ENCODE measurements around the gene PLEK. TPM values are rescaled to one million over a fixed set of nuclear protein-coding genes. Genes with fewer than 3 reads are reported as not detected.

PLEK gene
- total RNA-seq, 2 donors from 2014 or later = not detected

- peaks cover 5% of the 10 kb centered on the region for H3K27me3 Mint-ChIP-seq (ENCODE audit: insufficient read depth)
- Histone ChIP-seq H3K4me1 (ENCODE audit: control insufficient read depth, insufficient read depth, low read length) (no peaks in the 10 kb centered on the region), H3K9me3 (ENCODE audit: control insufficient read depth, low read length) (no peaks in the 10 kb centered on the region), H3K9ac (ENCODE audit: extremely low read depth, low read length, poor library complexity, severe bottlenecking) (no peak overlapping the region), H3K27me3 (ENCODE audit: control insufficient read depth, insufficient read depth, low read length, poor library complexity, severe bottlenecking) (no peaks in the 10 kb centered on the region), H3K27ac (ENCODE audit: low read depth, low read length) (no peak overlapping the region), H3K4me3 (ENCODE audit: low read length) (no peak overlapping the region), H3K36me3 (ENCODE audit: control insufficient read depth, insufficient read depth, low read length) (no peaks in the 10 kb centered on the region)
- peak; percentile 78 for TF ChIP-seq CTCF (conservative IDR thresholded peaks at IDR 0.05)
- 32 to 69% methylated on average over 2 to 6 of the region's 6 CpGs for WGBS, 2 experiments (ENCODE audit: insufficient coverage in 1 of 2, insufficient read length in 1 of 2)
- no peaks in the 10 kb centered on the region for H3K36me3 Mint-ChIP-seq (ENCODE audit: low read depth)
- H3K27ac Mint-ChIP-seq = no peak overlapping the region
- peak; percentile 87 for DNase-seq
- H3K4me3 Mint-ChIP-seq = no peak overlapping the region
- H3K9me3 Mint-ChIP-seq = no peaks in the 10 kb centered on the region
- H3K4me1 Mint-ChIP-seq = no peaks in the 10 kb centered on the region
Measured at GRCh38 chr2:68357605-68358337, 7.3 kb upstream of the PLEK start.

- Histone ChIP-seq H3K9me3 (ENCODE audit: control insufficient read depth, low read length) (no peaks in the 10 kb centered on the region), H3K27ac (ENCODE audit: low read depth, low read length) (no peak overlapping the region), H3K4me3 (ENCODE audit: low read length) (no peak overlapping the region), H3K36me3 (ENCODE audit: control insufficient read depth, insufficient read depth, low read length) (no peaks in the 10 kb centered on the region), H3K9ac (ENCODE audit: extremely low read depth, low read length, poor library complexity, severe bottlenecking) (no peak overlapping the region), H3K4me1 (ENCODE audit: control insufficient read depth, insufficient read depth, low read length) (no peaks in the 10 kb centered on the region), H3K27me3 (ENCODE audit: control insufficient read depth, insufficient read depth, low read length, poor library complexity, severe bottlenecking) (no peaks in the 10 kb centered on the region)
- Mint-ChIP-seq H3K27me3 (ENCODE audit: insufficient read depth) (peaks cover 9% of the 10 kb centered on the region), H3K27ac (no peak overlapping the region), H3K9me3 (no peaks in the 10 kb centered on the region), H3K36me3 (ENCODE audit: low read depth) (no peaks in the 10 kb centered on the region), H3K4me3 (no peak overlapping the region), H3K4me1 (no peaks in the 10 kb centered on the region)
- peak; percentile 61 for TF ChIP-seq CTCF (conservative IDR thresholded peaks at IDR 0.05)
- WGBS, 2 experiments (ENCODE audit: insufficient coverage in 1 of 2, insufficient read length in 1 of 2) = 87 to 100% methylated on average over 1 to 3 of the region's 3 CpGs
- DNase-seq = no peak
Measured at GRCh38 chr2:68359889-68360288, 5.2 kb upstream of the PLEK start.

- Histone ChIP-seq H3K36me3 (ENCODE audit: control insufficient read depth, insufficient read depth, low read length) (no peaks in the 10 kb centered on the region), H3K9ac (ENCODE audit: extremely low read depth, low read length, poor library complexity, severe bottlenecking) (no peak overlapping the region), H3K27me3 (ENCODE audit: control insufficient read depth, insufficient read depth, low read length, poor library complexity, severe bottlenecking) (no peaks in the 10 kb centered on the region), H3K4me1 (ENCODE audit: control insufficient read depth, insufficient read depth, low read length) (no peaks in the 10 kb centered on the region), H3K4me3 (ENCODE audit: low read length) (no peak overlapping the region), H3K9me3 (ENCODE audit: control insufficient read depth, low read length) (no peaks in the 10 kb centered on the region), H3K27ac (ENCODE audit: low read depth, low read length) (no peak overlapping the region)
- H3K27me3 Mint-ChIP-seq (ENCODE audit: insufficient read depth) = peaks cover 9% of the 10 kb centered on the region
- 40 to 55% methylated on average over 4 to 12 of the region's 12 CpGs for WGBS, 2 experiments (ENCODE audit: insufficient coverage in 1 of 2, insufficient read length in 1 of 2)
- H3K27ac Mint-ChIP-seq = no peak overlapping the region
- DNase-seq = peak; percentile 88
- no peaks in the 10 kb centered on the region for H3K9me3 Mint-ChIP-seq
- no peaks in the 10 kb centered on the region for H3K36me3 Mint-ChIP-seq (ENCODE audit: low read depth)
- no peak overlapping the region for H3K4me3 Mint-ChIP-seq
- peaks cover 7% of the 10 kb centered on the region for H3K4me1 Mint-ChIP-seq
- peak; percentile 86 for TF ChIP-seq CTCF (conservative IDR thresholded peaks at IDR 0.05)
Measured at GRCh38 chr2:68362069-68362468, 3.0 kb upstream of the PLEK start.
